ENCODE results near the gene SPTBN5. TPM values are rescaled to one million over a fixed set of nuclear protein-coding genes. Genes with fewer than 3 reads are reported as not detected.

Gene SPTBN5
- total RNA-seq, 1 donor from 2014 or later: 7.1 TPM

- DNase-seq (ENCODE audit: low spot score): no peak
These were observed 27.6 kb downstream of the SPTBN5 start for GRCh38 chr15:41866263-41866703.

GRCh38 chr15:41865490-41866055, 28.3 kb downstream of the SPTBN5 start:
- DNase-seq (ENCODE audit: low spot score): no peak

- peak; percentile 83 for DNase-seq (ENCODE audit: low spot score)
These were observed 31.2 kb downstream of the SPTBN5 start for GRCh38 chr15:41862515-41863116.

GRCh38 chr15:41861736-41862356, 32.0 kb downstream of the SPTBN5 start:
- no peak for DNase-seq (ENCODE audit: low spot score)

GRCh38 chr15:41860049-41860828, 33.6 kb downstream of the SPTBN5 start:
- DNase-seq (ENCODE audit: low spot score): no peak

- DNase-seq (ENCODE audit: low spot score): no peak
These were observed 35.1 kb downstream of the SPTBN5 start for GRCh38 chr15:41858756-41859155.

- no peak for DNase-seq (ENCODE audit: low spot score)
These were observed 36.5 kb downstream of the SPTBN5 start for GRCh38 chr15:41857316-41857715.

GRCh38 chr15:41856716-41857115, 37.1 kb downstream of the SPTBN5 start:
- DNase-seq (ENCODE audit: low spot score): no peak

- no peak for DNase-seq (ENCODE audit: low spot score)
These were observed 37.6 kb downstream of the SPTBN5 start for GRCh38 chr15:41856262-41856661.

- no peak for DNase-seq (ENCODE audit: low spot score)
These were observed 38.4 kb downstream of the SPTBN5 start for GRCh38 chr15:41855261-41855961.

- DNase-seq (ENCODE audit: low spot score): no peak
These were observed 39.4 kb downstream of the SPTBN5 start for GRCh38 chr15:41854443-41854842.

- DNase-seq (ENCODE audit: low spot score): no peak
These were observed 40.0 kb downstream of the SPTBN5 start for GRCh38 chr15:41853831-41854230.

GRCh38 chr15:41852736-41853590, 40.9 kb downstream of the SPTBN5 start:
- no peak for DNase-seq (ENCODE audit: low spot score)

- no peak for DNase-seq (ENCODE audit: low spot score)
These were observed 42.0 kb downstream of the SPTBN5 start for GRCh38 chr15:41851755-41852370.

GRCh38 chr15:41851167-41851523, 42.7 kb downstream of the SPTBN5 start:
- no peak for DNase-seq (ENCODE audit: low spot score)

- no peak for DNase-seq (ENCODE audit: low spot score)
These were observed 43.2 kb downstream of the SPTBN5 start for GRCh38 chr15:41850482-41851166.

GRCh38 chr15:41849861-41850260, 44.0 kb downstream of the SPTBN5 start:
- DNase-seq (ENCODE audit: low spot score): no peak

GRCh38 chr15:41849204-41849603, 44.6 kb downstream of the SPTBN5 start:
- DNase-seq (ENCODE audit: low spot score): no peak

- DNase-seq (ENCODE audit: low spot score): no peak
These were observed 45.2 kb downstream of the SPTBN5 start for GRCh38 chr15:41848631-41849030.

GRCh38 chr15:41847981-41848380, 45.9 kb downstream of the SPTBN5 start:
- no peak for DNase-seq (ENCODE audit: low spot score)

Measured in mucosa of gallbladder (tissue), 1 donor.